ENCODE measurements around the gene IL22RA2. TPM values are rescaled to one million over a fixed set of nuclear protein-coding genes. Genes with fewer than 3 reads are reported as not detected.

IL22RA2 gene
- polyA plus RNA-seq, 3 donors, result not detected

DNA sequence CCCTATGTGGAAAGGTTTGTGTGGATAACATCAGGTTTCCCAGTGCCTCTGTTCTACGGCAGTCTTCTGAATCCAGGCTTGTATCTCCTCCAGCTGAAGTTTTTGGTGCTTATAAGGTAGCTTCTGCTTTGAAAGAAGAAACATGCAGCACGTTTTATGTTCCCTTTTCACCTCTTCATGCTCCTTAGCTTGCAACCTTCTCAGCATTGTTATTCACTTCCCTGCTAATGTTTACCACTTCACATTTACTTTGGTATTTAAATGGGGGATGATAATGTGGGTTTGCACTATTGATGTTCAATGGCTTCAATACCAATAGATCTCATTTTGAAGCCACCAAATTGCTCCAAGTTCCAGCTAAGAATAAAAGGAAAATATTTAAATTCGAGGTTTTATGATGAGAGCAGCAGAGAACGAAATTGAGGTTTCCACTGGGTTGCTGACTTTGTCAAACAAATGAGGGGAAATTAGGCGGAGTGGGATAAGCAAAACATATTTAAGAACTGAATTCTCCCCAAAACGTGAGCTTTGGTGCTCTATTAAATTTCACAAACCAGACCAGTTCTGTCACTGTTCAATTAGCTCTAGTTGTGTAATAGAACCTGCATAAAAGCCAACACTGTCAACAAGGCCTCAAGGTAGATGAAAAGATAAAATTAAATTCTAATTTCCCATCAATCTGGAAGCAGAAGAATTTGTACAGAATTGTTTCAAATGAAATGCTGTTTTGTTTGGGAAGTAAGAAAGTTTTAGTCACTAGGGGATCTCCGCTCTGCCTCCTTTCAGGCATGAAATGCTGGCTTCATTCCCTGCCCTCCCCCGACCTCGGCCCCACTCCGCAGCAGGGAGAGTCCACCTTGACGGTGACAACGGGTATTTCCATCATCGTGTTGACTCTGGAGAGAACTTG is 1.4 kb downstream of the IL22RA2 start:
- H3K4me1 Mint-ChIP-seq, result peaks cover 22% of the 10 kb centered on the region
- H3K36me3 Mint-ChIP-seq, result peaks cover 2 to 4% of the 10 kb centered on the region in 2 donors
- Histone ChIP-seq H3K4me1 (ENCODE audit: control insufficient read depth in 1 of 2, insufficient read depth in 2 of 2, low read length in 2 of 2) (peaks cover 3 to 21% of the 10 kb centered on the region in 2 donors), H3K27me3 (ENCODE audit: control insufficient read depth in 2 of 2, insufficient read depth in 2 of 2, low read length in 2 of 2) (no peaks in the 10 kb centered on the region), H3K79me2 (ENCODE audit: insufficient read depth, low read length) (no peaks in the 10 kb centered on the region), H3K4me3 (replicated peaks in 1 of 3; ENCODE audit: low read depth in 2 of 3, low read length in 3 of 3) (no peak overlapping the region), H3K4me2 (replicated peaks; ENCODE audit: extremely low read depth, low read length, poor library complexity, severe bottlenecking) (no peak overlapping the region), H3K27ac (ENCODE audit: low read depth in 1 of 2, low read length in 2 of 2) (no peak overlapping the region), H3K9me3 (replicated peaks in 1 of 2; ENCODE audit: control insufficient read depth in 1 of 2, insufficient read depth in 1 of 2, low read length in 2 of 2) (peaks cover 0 to 9% of the 10 kb centered on the region in 2 donors), H4K20me1 (ENCODE audit: insufficient read depth, low read length) (no peaks in the 10 kb centered on the region), H3K9ac (ENCODE audit: insufficient read depth, low read length, poor library complexity, severe bottlenecking) (no peak overlapping the region), H2AFZ (ENCODE audit: insufficient read depth, low read depth, low read length, poor library complexity, severe bottlenecking) (no peak overlapping the region), H3K36me3 (replicated peaks in 1 of 2; ENCODE audit: control insufficient read depth in 1 of 2, insufficient read depth in 2 of 2, low read length in 2 of 2) (no peaks in the 10 kb centered on the region)
- H3K27me3 Mint-ChIP-seq (ENCODE audit: low read depth in 3 of 3), result no peaks in the 10 kb centered on the region
- peak overlapping the region in 1 of 7 donors; percentile 64 for H3K27ac Mint-ChIP-seq
- DNase-seq, result no peak
- no peak overlapping the region for H3K4me3 Mint-ChIP-seq
- TF ChIP-seq, protein P1, sequence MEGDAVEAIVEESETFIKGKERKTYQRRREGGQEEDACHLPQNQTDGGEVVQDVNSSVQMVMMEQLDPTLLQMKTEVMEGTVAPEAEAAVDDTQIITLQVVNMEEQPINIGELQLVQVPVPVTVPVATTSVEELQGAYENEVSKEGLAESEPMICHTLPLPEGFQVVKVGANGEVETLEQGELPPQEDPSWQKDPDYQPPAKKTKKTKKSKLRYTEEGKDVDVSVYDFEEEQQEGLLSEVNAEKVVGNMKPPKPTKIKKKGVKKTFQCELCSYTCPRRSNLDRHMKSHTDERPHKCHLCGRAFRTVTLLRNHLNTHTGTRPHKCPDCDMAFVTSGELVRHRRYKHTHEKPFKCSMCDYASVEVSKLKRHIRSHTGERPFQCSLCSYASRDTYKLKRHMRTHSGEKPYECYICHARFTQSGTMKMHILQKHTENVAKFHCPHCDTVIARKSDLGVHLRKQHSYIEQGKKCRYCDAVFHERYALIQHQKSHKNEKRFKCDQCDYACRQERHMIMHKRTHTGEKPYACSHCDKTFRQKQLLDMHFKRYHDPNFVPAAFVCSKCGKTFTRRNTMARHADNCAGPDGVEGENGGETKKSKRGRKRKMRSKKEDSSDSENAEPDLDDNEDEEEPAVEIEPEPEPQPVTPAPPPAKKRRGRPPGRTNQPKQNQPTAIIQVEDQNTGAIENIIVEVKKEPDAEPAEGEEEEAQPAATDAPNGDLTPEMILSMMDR (IDR thresholded peaks at IDR 0.05), result no peak
- whole genome bisulfite sequencing (ENCODE audit: insufficient coverage), result 96% methylated on average over 6 of the region's 13 CpGs
- peaks cover 0 to 12% (median 5%) of the 10 kb centered on the region in 7 donors for H3K9me3 Mint-ChIP-seq
- intact Hi-C loops (cut with micrococcal nuclease), result no loop called here

DNA sequence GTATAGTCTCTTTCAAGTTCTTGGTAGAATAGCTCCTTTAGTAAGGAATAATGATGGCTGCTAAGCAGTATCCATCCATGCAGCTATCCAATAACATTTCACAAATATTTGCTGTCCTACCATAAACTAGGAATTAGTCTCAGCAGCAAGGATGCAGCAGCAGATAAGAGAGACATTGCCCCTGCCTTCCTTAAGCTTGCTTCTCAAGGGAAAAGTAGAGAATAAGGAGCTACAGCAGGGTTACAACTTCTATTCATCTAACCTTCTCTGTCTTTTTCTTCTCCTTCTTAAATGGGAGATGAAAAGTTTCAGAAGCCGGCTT is 2.4 kb downstream of the IL22RA2 start:
- no peak overlapping the region for H3K27ac Mint-ChIP-seq
- no peak overlapping the region for H2AFZ ChIP-seq (ENCODE audit: insufficient read depth, low read depth, low read length, poor library complexity, severe bottlenecking)
- intact Hi-C loops (cut with micrococcal nuclease), result no loop called here
- H3K36me3 Mint-ChIP-seq, result peaks cover 2 to 4% of the 10 kb centered on the region in 2 donors
- no peaks in the 10 kb centered on the region for H3K27me3 ChIP-seq (ENCODE audit: control insufficient read depth in 2 of 2, insufficient read depth in 2 of 2, low read length in 2 of 2)
- no peak overlapping the region for H3K27ac ChIP-seq (ENCODE audit: low read depth in 1 of 2, low read length in 2 of 2)
- no peaks in the 10 kb centered on the region for H4K20me1 ChIP-seq (ENCODE audit: insufficient read depth, low read length)
- H3K79me2 ChIP-seq (ENCODE audit: insufficient read depth, low read length), result no peaks in the 10 kb centered on the region
- no CpG with 5 or more reads among the region's 1 CpG for WGBS (ENCODE audit: insufficient coverage)
- no peak overlapping the region for H3K4me2 ChIP-seq (replicated peaks; ENCODE audit: extremely low read depth, low read length, poor library complexity, severe bottlenecking)
- H3K4me3 ChIP-seq (replicated peaks in 1 of 3; ENCODE audit: low read depth in 2 of 3, low read length in 3 of 3), result no peak overlapping the region
- H3K4me1 ChIP-seq (ENCODE audit: control insufficient read depth in 1 of 2, insufficient read depth in 2 of 2, low read length in 2 of 2), result peaks cover 14 to 26% of the 10 kb centered on the region in 2 donors
- TF ChIP-seq, protein P1 (IDR thresholded peaks at IDR 0.05), result no peak
- H3K4me1 Mint-ChIP-seq, result peaks cover 28% of the 10 kb centered on the region
- no peak for DNase-seq
- peaks cover 3 to 12% (median 5%) of the 10 kb centered on the region in 7 donors for H3K9me3 Mint-ChIP-seq
- H3K9me3 ChIP-seq (replicated peaks in 1 of 2; ENCODE audit: control insufficient read depth in 1 of 2, insufficient read depth in 1 of 2, low read length in 2 of 2), result peaks cover 0 to 9% of the 10 kb centered on the region in 2 donors
- no peak overlapping the region for H3K9ac ChIP-seq (ENCODE audit: insufficient read depth, low read length, poor library complexity, severe bottlenecking)
- no peak overlapping the region for H3K4me3 Mint-ChIP-seq
- H3K36me3 ChIP-seq (replicated peaks in 1 of 2; ENCODE audit: control insufficient read depth in 1 of 2, insufficient read depth in 2 of 2, low read length in 2 of 2), result no peaks in the 10 kb centered on the region
- no peaks in the 10 kb centered on the region for H3K27me3 Mint-ChIP-seq (ENCODE audit: low read depth in 3 of 3)

Measured in CD14-positive monocyte (primary cell).